Cardiac septum (tissue), 1 donor: ENCODE results near the gene PLCH1. TPM values are rescaled to one million over a fixed set of nuclear protein-coding genes. Genes with fewer than 3 reads are reported as not detected.
"Not testable (repeated sequence)": the region's sequence is repeated elsewhere in the genome, so short reads cannot be mapped to it uniquely, and the experiment has no call there.

ENCODE experiments used
- DNase-seq: peaks from one replicate; pipeline ENCODE4 v3.0.0-alpha.2; 2020; ENCODE audit warnings: low spot score
- intact Hi-C: fragments of 100-400 bp; cut with DNase I; formaldehyde crosslinking; loops from one replicate; pipeline ENCODE4 v1.14.0; 2022
- total RNA-seq: library from RNA; stranded (reverse); fragmentation: NEBNext Ultra II Directional; extraction: Animal tissue kit (Norgen Biotek cat#: 25700); gene quantifications from one replicate; pipeline ENCODE4 v1.2.1, GENCODE V29; 2021
- donor health status: DM: no; HTN: no; CAD: no.

PLCH1 gene
- total RNA-seq, 1 donor from 2014 or later: 0.16 TPM

GRCh38 chr3:155651489-155652218 is 93.2 kb downstream of the PLCH1 start:
- DNase-seq: no peak
- intact Hi-C loops: no loop called here

DNA sequence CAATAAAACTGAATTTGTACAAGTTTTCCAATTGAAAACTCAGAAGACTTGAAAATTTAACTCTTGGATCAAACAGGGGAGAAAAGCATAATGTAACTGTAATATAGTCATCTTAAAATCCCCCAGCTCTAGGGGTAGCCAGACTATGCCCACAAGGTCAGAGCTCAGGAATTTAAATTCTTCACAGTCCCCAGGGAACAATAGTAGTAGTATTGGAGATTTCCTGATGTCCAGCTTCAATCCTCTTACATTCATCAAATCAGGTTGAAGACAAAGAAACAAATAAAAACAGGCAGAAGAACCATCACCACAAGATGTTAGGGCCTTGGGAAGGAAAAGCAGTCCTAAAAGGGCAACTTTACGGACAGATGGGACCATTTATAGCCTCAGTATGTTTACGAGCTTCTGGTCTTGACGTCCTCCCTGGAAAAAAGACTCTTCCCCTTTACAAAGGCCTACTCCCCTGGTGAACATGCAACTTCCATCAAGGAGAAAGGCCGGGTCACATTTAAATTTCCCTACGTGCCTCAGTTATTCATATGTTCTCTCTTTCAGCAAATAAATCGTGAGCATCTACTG is 96.8 kb downstream of the PLCH1 start:
- intact Hi-C loops: no loop called here
- DNase-seq: no peak

DNA sequence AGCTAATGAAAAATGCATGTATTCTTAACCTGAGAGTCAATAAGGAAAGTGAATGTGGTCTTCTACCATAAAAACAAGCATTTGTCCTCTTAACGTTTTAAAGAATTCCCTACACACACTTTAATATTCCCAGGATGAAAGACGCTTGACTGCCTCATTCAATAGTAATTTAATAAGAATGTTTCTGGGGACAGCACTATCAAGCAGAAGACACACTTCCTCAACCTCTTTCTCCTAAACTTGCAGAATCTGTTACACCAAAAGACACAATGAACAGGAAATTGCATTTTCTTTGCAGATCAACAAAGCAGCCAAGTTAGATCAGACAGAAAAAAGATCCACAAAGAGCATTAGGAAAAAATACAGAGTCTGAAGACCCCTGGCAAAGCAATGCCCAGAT is 97.7 kb downstream of the PLCH1 start:
- intact Hi-C loops: no loop called here
- DNase-seq: no peak

- no peak for DNase-seq
- intact Hi-C loops: no loop called here
Observed at GRCh38 chr3:155646669-155647068, 98.2 kb downstream of the PLCH1 start.

DNA sequence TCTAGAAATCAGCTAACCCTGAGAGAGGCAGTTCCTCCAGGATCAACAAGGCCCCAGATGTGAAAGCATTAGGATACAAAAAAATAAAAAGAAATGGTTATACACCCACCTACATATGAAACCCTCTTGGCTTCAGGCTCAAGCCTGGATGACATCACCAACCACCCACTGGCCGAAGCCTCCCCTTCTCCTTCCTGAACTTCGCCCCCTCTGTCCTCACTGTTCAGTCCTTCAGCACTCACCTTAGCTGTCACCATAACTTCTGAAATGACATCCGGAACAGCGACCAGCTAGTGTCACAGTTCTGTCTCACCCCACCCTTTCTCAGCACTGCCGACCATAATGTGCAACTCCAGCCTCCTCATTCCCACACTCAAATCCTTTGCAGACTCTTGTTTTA is 98.7 kb downstream of the PLCH1 start:
- intact Hi-C loops: no loop called here
- no peak for DNase-seq

- DNase-seq: no peak
- intact Hi-C loops: no loop called here
Observed at GRCh38 chr3:155643581-155644165, 101.2 kb downstream of the PLCH1 start.

- DNase-seq: no peak
- intact Hi-C loops: no loop called here
Observed at GRCh38 chr3:155641956-155642355, 102.9 kb downstream of the PLCH1 start.

DNA sequence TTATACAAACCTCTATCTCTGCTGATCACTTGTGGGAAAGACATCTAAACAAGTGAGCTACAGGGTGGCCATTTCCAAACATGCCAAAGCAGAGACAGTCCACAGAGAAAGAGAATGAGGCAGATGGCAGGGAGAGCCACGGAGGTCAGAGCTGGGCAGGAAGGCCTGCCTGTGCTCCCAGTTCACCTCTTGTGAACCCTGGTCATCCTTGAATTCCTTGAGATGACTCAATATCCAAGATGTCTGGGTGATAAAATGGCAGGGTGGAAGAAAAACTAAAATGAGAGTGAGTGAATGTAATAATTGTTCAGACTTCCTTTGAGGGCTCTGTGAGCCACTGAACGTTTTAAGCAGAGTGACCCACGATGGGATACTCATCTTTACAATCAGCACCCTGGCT is 104.8 kb downstream of the PLCH1 start:
- no peak for DNase-seq
- intact Hi-C loops: no loop called here

- no peak for DNase-seq
- intact Hi-C loops: no loop called here
Observed at GRCh38 chr3:155639462-155640055, 105.3 kb downstream of the PLCH1 start.

- intact Hi-C loops, DNase-seq: not testable (repeated sequence)
Observed at GRCh38 chr3:155638461-155638860, 106.4 kb downstream of the PLCH1 start.

DNA sequence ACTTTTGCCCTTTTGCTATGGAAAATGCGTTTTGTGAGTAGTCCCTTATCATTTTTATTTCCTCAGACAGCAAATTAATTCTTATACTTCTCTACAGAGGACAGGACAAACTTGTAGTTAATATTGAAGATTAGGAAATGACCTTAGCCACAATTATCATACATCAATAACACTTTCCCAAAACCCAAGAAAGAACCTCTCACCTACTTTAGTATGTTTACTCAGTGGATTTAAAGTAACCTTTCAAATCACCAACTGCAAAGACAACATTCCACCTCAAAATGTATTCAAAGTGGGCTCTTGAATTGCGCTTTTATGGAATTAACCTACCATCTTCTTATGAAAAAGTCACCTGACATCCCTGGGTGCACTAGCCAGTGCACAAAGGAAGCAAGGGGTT is 107.3 kb downstream of the PLCH1 start:
- intact Hi-C loops: no loop called here
- DNase-seq: no peak

DNA sequence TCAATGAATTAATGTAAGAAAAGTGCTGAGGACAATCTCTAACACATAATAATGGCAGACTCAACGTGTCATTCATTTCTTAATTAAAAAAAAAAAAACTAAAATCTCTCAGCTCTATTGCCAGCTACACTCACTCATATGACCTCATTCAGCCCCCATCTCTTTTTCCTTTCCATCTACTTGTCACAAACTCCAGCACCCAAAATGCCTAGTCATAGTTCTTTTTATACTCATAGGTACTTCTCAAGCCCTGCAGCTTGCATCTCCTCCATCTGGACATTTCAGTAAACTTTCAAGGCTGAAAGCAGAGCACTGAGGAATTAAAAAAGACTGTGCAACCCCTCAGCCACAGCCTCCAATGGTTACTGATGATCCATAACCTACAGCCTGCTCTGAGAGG is 109.8 kb downstream of the PLCH1 start:
- intact Hi-C loops: no loop called here
- DNase-seq: no peak

- intact Hi-C loops: no loop called here
- DNase-seq: no peak
Observed at GRCh38 chr3:155634121-155634719, 110.7 kb downstream of the PLCH1 start.

DNA sequence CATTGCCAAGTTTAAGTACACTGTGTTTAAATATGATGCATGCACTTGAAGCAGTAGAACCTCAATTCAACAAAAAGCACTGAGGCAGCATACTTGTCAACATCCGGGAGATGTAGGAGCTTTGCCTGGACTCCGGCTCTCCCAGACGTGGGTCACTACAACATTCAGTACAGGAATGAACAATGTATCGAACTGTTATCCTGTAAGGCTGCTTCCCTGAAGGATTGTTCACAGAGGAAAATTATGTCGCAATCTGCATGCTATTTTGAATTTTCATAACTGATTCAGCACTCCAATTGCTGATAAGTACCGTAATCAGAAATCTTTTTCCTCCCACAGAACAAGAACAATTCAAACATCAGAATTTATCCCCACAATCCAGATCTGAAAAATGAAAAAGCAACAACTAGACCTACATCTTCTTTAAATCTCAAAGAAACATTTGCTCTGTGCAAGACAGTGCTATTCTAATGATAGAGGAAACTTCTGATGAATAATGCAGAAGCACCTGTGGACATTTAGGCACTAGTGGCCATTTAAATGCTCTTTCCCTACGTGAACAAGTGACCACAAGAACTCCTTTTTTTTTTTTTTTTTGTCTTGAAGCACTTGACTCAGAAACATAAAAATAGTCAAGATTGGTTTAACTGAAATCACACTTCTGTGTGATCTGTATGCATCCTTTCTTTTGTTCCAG is 113.4 kb downstream of the PLCH1 start:
- DNase-seq: no peak
- intact Hi-C loops: no loop called here

GRCh38 chr3:155629556-155629955 is 115.3 kb downstream of the PLCH1 start:
- intact Hi-C loops: no loop called here
- DNase-seq: no peak

GRCh38 chr3:155629056-155629455 is 115.8 kb downstream of the PLCH1 start:
- DNase-seq: no peak
- intact Hi-C loops: no loop called here

DNA sequence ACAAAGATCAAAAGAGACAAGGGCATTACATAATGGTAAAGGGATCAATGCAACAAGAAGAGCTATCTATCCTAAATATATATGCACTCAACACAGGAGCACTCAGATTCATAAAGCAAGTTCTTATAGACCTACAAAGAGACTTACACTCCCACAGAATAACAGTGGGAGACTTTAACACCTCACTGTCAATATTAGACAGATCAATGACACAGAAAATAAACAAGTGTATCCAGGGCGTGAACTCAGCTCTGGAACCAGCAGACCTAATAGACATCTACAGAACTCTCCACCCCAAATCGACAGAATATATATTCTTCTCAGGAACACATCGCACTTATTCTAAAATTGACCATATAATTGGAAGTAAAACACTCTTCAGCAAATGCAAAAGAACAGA is 122.2 kb downstream of the PLCH1 start:
- intact Hi-C loops, DNase-seq: not testable (repeated sequence)

DNA sequence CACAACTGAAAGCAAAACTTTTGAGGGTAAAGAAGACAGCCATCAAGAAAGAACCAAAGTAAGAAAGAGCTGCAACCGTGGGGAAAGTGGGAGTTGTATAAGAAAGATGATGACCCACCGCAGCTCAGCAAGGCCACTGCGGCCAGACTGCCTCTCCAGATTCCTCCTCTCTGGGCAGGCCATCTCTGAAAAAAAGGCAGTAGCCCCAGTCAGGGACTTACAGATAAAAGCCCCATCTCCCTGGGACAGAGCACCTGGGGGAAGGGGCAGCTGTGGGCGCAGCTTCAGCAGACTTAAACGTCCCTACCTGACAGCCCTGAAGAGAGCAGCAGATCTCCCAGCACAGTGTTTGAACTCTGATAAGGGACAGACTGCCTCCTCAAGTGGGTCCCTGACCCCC is 124.3 kb downstream of the PLCH1 start:
- intact Hi-C loops, DNase-seq: not testable (repeated sequence)

DNA sequence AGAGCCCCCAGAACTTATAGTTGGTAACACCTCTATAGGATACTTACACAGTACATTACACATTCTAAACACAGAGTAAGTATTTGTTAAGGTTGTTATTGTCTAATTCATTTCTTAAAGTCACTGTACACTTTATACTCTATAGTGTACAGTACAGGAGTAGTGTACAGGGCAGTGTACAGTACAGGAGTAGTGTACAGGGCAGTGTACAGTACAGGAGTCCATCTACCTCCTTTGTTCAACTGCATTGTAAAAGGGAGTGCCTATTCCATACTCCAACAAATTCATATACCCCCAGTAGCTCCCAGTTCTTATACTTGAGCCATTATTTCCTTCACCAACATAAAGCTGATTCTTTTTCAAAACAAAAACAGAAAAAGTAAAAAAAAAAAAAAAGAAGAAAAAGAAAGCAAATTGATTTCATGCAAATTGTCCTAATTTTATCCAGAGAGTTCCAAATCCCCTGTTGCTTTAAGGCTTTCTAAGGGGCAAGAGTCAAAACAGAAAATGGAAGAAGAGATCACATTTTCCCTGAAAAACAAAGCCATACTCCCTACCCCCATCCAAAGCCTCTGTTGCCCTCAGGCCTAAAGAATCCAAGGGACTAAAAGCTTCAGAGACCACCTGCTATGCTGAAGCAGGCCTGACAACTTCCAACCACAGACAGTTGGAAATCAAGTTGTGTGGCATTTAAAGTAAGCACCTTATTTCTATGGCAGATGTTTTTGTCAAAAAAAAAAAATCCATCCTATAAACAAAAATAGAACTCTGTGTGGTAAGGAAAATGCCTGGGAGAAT is 125.6 kb downstream of the PLCH1 start:
- no peak for DNase-seq
- intact Hi-C loops: no loop called here
